Parathyroid adenoma (tissue), 2 donors: ENCODE results near the gene RXFP3.

Experiments used
- H2AFZ ChIP-seq: fragments of 300-600 bp; sonication (generic); one replicate; pipeline ENCODE4 v1.7.0; 2017; ENCODE audit warnings: antibody characterized with exemption, mild to moderate bottlenecking
- H3K27ac ChIP-seq: fragments of 300-600 bp; sonication (generic); one replicate; pipeline ENCODE4 v1.7.0; 2017
- H3K27me3 ChIP-seq: fragments of 300-600 bp; sonication (generic); one replicate; pipeline ENCODE4 v1.7.0; 2017; ENCODE audit warnings: low read length; ENCODE audit not compliant: control insufficient read depth, insufficient read depth
- H3K36me3 ChIP-seq: fragments of 300-600 bp; sonication (generic); one replicate; pipeline ENCODE4 v1.7.0; 2017; ENCODE audit warnings: low read length; ENCODE audit not compliant: control insufficient read depth, insufficient read depth
- H3K4me1 ChIP-seq: fragments of 300-600 bp; sonication (generic); one replicate; pipeline ENCODE4 v1.7.0; 2017; ENCODE audit warnings: control low read depth
- H3K4me2 ChIP-seq: fragments of 300-600 bp; sonication (generic); one replicate; pipeline ENCODE4 v1.7.0; 2017; ENCODE audit warnings: low read length
- H3K4me3 ChIP-seq: fragments of 300-600 bp; sonication (generic); one replicate; pipeline ENCODE4 v1.7.0; 2017; ENCODE audit warnings: low read depth, low read length
- H3K79me2 ChIP-seq: fragments of 300-600 bp; sonication (generic); one replicate; pipeline ENCODE4 v1.7.0; 2017; ENCODE audit warnings: control low read depth
- H3K9ac ChIP-seq: fragments of 300-600 bp; sonication (generic); one replicate; pipeline ENCODE4 v1.7.0; 2017; ENCODE audit warnings: mild to moderate bottlenecking
- H3K9me3 ChIP-seq: fragments of 300-600 bp; sonication (generic); one replicate; pipeline ENCODE4 v1.7.0; 2017; ENCODE audit warnings: low read length; ENCODE audit not compliant: control insufficient read depth
- TF ChIP-seq, protein P1 (sequence below): fragments of 300-600 bp; sonication (generic); IDR thresholded peaks from one replicate; pipeline ENCODE4 v1.7.0; 2017; ENCODE audit warnings: antibody characterized with exemption, mild to moderate bottlenecking
- donor health status: primary hyperparathyroidism.

The RXFP3 gene

DNA sequence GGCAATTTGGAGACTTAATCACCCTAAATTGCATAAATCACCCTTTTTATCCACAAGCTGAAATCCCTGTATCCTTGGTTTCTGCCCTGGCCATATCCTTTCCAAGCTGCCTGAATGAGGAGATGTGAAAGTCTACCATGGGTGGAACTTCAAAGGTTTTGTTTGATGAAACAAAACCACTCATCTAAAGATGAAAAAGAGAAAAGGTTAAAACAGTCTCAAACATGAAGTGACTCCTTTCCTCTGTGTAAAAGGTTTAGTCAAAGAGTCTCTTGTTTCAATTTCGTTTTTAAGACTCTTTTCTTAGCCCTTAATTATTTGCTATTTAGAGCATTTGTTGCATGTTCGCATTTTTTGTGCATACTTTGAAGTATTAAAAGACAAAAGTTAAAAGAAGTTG, 37.1 kb downstream of the RXFP3 start:
- no peaks in the 10 kb centered on the region for H3K36me3 ChIP-seq
- no peak overlapping the region for H3K9ac ChIP-seq
- H3K4me1 ChIP-seq = no peaks in the 10 kb centered on the region
- H3K9me3 ChIP-seq = no peaks in the 10 kb centered on the region
- no peaks in the 10 kb centered on the region for H3K79me2 ChIP-seq
- H3K4me2 ChIP-seq = no peak overlapping the region
- no peak overlapping the region for H3K27ac ChIP-seq
- TF ChIP-seq, protein P1, sequence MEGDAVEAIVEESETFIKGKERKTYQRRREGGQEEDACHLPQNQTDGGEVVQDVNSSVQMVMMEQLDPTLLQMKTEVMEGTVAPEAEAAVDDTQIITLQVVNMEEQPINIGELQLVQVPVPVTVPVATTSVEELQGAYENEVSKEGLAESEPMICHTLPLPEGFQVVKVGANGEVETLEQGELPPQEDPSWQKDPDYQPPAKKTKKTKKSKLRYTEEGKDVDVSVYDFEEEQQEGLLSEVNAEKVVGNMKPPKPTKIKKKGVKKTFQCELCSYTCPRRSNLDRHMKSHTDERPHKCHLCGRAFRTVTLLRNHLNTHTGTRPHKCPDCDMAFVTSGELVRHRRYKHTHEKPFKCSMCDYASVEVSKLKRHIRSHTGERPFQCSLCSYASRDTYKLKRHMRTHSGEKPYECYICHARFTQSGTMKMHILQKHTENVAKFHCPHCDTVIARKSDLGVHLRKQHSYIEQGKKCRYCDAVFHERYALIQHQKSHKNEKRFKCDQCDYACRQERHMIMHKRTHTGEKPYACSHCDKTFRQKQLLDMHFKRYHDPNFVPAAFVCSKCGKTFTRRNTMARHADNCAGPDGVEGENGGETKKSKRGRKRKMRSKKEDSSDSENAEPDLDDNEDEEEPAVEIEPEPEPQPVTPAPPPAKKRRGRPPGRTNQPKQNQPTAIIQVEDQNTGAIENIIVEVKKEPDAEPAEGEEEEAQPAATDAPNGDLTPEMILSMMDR = no peak
- H2AFZ ChIP-seq = no peak overlapping the region
- no peaks in the 10 kb centered on the region for H3K27me3 ChIP-seq
- H3K4me3 ChIP-seq = no peak overlapping the region

DNA sequence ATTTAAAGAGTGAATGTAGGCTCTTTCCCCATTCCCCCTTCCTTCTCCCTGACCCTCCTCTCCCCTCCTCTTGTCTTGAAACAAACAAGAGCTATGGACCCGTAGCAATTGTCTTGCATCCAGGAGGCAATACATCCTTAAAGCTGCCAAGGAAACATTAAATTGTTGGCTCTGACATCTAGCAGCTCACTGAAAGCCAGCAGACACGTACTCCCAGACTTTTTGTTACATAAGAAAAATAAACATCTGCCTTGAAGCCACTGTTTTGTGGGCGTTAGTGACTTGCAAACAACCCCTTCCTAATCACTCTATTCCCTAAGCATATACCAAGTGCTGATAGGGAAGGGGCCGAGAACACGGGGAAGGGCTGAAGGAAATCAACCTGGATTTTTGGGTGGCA, 39.7 kb downstream of the RXFP3 start:
- no peak overlapping the region for H3K4me3 ChIP-seq
- no peaks in the 10 kb centered on the region for H3K79me2 ChIP-seq
- no peaks in the 10 kb centered on the region for H3K27me3 ChIP-seq
- no peaks in the 10 kb centered on the region for H3K36me3 ChIP-seq
- H3K27ac ChIP-seq = no peak overlapping the region
- no peaks in the 10 kb centered on the region for H3K4me1 ChIP-seq
- no peak overlapping the region for H3K9ac ChIP-seq
- no peaks in the 10 kb centered on the region for H3K9me3 ChIP-seq
- TF ChIP-seq, protein P1 = no peak
- no peak overlapping the region for H2AFZ ChIP-seq
- H3K4me2 ChIP-seq = no peak overlapping the region

DNA sequence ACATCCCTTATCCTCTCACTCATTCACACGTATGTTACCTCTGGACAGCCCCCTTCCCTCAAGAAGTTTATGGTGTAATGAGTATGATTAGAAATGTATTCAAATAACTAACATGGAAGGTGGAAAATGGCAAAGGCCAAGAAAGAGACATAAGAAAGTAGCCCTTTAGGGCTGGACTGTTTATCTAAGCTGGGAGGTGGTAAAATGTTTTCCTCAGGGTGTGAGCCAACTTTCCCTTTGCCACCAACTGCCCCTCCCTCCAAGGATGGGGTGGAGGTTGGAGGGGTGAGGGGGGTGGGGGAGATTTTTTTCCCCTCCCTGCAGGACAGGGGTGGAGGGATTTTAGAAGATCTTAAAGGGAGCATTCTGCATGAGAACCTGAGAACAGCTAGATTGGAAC, 40.1 kb downstream of the RXFP3 start:
- Histone ChIP-seq H3K4me3 (no peak overlapping the region), H3K9me3 (no peaks in the 10 kb centered on the region), H3K27me3 (no peaks in the 10 kb centered on the region), H3K27ac (no peak overlapping the region), H3K36me3 (no peaks in the 10 kb centered on the region), H3K4me1 (no peaks in the 10 kb centered on the region), H3K79me2 (no peaks in the 10 kb centered on the region), H2AFZ (no peak overlapping the region), H3K4me2 (no peak overlapping the region), H3K9ac (no peak overlapping the region)
- TF ChIP-seq, protein P1 = no peak

DNA sequence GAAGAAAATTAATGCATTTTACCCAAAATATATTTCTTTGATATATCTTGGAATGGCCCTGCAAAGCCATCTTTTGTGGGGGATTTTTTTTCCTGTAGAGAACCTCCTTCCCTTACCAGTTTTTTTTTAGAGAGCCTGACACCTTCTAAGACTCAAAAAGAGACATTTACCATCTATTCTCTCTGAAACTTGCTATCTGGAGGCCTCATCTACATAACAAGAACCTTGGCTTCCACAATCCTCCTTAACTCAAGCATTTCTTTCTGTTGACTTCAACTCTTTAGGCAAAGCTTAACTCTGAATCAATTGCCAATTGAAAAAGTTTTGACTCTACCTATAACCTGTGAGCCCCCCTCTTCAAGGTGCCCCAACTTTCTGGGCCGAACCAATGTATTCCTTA, 42.1 kb downstream of the RXFP3 start:
- H3K4me2 ChIP-seq = no peak overlapping the region
- H3K27ac ChIP-seq = no peak overlapping the region
- H3K9ac ChIP-seq = no peak overlapping the region
- H3K4me3 ChIP-seq = no peak overlapping the region
- no peaks in the 10 kb centered on the region for H3K36me3 ChIP-seq
- no peaks in the 10 kb centered on the region for H3K27me3 ChIP-seq
- H3K9me3 ChIP-seq = no peaks in the 10 kb centered on the region
- no peaks in the 10 kb centered on the region for H3K79me2 ChIP-seq
- H3K4me1 ChIP-seq = no peaks in the 10 kb centered on the region
- H2AFZ ChIP-seq = no peak overlapping the region
- TF ChIP-seq, protein P1 = no peak

DNA sequence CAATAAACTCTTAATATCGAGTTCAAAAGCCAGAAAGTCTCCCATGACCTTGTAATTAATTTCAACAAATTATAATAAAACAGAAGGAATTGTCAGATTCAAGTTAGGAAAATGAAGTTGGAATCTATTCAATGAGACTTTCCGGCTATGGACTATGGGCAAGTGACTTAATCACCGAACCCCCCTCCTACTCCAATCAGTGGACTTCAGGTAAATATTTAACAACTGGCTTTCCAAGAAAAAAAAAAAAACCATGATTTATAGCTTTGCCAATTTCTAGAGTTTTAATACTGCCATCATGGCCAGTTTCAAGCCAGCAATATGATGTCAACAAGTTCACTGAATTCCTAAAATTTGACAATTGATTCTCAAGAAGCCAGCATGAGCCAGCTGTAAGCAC, 43.8 kb downstream of the RXFP3 start:
- H3K27me3 ChIP-seq = no peaks in the 10 kb centered on the region
- TF ChIP-seq, protein P1 = no peak
- no peaks in the 10 kb centered on the region for H3K9me3 ChIP-seq
- H3K79me2 ChIP-seq = no peaks in the 10 kb centered on the region
- H3K9ac ChIP-seq = no peak overlapping the region
- no peak overlapping the region for H2AFZ ChIP-seq
- no peak overlapping the region for H3K4me3 ChIP-seq
- H3K27ac ChIP-seq = no peak overlapping the region
- no peaks in the 10 kb centered on the region for H3K4me1 ChIP-seq
- no peaks in the 10 kb centered on the region for H3K36me3 ChIP-seq
- H3K4me2 ChIP-seq = no peak overlapping the region
